ENCODE results near the gene ZNF474.

Gene ZNF474

DNA sequence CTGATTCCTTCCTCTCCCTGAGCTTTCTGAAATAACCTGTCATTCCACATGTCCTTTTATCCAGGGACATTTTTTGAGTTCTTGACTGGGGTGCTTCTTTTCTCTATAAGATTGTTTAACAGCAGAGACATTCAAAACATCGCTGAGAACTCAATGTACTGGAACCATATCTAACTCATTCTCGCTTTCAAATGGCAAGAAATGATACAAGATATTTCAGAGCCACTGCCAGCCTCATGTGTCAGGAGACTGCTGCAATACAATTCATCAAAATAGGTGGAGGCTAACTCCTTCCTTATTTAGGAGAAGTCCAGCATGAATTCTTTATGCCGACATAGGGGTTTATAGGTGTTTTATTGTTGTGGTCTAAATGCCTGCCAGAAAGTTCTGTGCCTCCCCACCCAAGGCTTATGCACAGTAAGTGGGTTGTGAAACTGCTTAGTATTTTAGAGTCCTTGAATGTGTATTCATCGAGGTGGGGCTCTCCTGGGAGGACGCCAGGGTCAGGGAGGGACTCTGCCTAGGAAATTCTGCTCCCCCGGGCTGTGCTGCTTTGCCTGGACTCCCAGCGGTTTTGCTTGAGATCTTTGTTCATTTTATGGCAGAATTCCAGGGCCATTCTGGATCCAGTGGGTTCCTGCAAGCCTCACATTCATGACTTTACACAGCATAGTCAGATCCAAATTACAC lies 53.9 kb downstream of the ZNF474 start:
- no peak for DNase-seq

DNA sequence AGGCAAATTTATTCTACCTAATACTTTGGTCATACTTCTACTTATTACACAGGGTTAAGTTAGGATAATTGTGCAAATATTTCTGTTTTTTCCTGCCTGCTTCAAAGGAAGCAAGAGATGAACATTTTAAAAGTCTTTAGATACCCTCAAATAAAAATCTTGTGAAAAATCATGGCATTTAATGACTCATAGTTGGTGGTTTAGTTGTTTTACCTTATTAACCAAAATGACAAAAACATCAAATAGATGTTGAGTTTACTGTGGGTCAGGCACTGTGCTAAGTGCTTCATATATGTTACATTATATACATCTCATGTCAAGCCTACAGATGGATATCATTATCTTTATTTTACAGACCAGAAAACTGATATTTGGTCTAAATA lies 54.4 kb downstream of the ZNF474 start:
- DNase-seq, result no peak

DNA sequence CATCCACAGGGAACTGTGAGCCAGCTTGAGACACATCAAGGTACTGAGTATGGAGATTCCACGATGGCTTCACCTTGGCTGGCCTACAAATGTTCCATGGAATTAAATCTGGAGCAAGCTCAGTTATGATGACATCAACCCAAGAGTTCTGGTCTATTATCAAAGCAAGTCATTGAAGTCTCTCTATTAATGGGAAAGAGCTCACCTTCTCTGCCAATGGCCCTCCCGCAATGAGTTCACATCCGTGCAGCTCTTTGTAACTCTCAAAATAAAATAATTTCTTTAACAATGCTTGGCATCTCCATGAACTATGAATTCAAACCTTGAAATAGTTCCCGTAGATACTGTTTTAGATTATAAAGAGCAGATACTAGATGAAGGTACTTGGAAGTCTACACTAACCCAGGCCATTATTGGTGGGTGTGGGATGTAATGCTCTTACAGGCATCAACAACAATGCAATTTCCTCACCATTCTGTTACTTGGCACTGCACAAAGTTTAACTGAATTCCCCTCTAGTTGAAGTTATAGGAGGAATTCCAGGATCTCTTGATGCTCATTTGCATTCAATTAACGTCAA lies 55.4 kb downstream of the ZNF474 start:
- no peak for DNase-seq

DNA sequence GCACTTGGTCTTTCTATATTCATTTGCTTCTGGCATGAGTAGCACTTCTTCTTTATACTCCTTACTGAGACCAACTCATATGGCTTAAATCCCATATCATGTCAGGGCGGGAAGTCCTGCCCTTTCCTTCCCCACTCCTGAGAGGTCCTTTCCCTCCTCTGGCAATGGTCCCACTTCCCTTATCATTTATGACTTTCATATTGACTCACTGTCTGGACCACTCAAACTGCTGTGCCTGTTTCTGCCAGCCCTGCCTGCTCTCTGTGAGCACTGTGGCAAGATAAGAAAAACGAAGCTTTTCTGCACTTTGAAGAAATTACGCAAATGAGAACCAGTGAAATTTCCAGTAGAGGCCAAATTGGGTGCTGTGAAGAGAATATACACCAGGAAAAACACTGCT lies 58.1 kb downstream of the ZNF474 start:
- no peak for DNase-seq

DNA sequence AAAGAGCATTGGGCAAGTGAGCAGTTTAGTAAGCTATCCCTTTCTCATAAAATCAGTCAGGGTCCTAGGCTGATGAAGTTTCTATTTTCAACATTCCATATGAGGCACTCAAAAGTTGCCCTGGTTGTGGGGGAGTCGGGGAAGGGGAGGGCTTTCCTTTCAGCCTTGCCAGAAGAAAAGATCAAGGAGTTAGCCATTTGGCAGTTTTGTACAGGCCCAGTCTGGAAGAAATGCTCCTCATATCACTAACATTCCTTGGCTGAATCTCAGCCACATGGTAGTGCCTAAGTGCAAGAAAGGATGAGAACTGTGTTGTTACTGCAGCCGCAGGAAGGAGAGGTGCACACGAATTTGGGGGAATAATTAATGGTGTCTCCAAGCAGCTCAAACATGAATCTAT lies 60.8 kb downstream of the ZNF474 start:
- DNase-seq, result no peak

DNA sequence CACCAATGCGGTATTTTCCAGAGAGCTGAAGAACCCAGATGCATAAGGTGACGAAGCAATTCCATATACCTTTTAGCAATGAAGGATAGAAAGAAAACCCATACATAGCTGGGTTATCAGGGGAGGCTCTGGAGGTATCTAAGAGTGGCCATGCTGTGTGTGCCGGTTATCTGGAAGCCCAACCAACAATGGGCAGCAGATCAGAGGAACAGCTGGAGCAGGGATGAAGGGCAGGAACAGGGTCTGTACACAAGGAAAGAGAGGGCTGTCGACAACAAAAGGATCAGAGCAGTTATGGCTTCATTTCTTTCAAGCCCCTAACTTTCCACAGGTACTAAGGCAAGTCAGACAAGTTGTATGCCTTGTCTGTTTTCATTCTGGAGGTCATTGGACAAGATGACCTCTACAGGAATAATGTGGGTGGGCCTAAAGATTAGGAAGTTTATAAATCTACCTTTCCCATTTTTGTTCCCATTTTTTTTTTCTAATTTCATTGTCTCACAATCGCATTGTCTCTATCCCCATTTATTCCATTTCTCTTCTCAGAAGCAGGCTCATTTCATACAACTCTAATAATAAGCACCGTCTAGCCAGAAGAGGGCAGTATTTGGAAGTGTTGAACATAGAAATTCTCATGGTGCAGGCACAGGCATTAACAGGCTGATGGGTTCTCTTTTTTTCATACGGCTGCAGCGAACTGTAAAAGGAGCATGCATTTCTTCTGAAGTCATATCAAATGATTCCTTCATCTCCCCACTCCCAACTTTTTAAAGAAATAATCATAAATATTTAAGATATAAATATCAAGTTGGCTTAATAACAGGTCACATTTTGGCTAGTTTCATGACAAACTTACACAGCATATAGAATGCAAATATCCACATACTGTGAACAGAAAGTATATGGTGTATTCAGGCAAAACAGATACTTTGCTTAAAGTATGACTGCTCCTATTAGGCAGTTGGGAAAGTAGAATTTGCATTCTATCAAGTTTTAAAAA lies 63.5 kb downstream of the ZNF474 start:
- DNase-seq, result peak; percentile 69 to 74

DNA sequence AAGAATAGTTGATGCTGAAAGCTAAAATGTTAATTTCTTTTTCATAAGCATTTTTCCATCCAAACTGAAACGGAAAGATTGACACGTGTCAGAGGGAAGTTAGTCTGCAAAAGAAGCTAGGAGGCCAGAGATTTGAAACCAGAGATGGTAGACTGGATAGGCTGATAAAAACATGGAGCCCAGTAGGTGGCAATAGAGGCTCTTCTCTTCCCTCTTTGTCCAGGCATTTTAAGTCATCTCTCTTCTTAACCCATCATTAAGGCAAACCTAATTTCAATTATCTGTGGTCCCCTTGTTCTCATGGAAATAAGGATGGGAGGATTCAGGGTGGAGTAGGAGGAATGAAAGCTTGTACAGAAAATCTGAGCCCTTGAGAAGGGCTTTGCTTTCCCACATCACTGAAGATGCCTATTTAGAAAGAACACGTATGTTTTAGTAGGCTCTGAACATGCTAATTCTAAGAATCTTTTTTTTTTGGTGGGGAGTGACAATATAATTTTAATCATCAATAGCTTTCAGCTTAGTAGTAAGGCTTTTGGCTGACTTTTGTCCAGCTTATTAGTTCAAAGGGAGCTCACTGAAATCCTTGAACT lies 66.6 kb downstream of the ZNF474 start:
- peak; percentile 35 to 37 for DNase-seq

DNA sequence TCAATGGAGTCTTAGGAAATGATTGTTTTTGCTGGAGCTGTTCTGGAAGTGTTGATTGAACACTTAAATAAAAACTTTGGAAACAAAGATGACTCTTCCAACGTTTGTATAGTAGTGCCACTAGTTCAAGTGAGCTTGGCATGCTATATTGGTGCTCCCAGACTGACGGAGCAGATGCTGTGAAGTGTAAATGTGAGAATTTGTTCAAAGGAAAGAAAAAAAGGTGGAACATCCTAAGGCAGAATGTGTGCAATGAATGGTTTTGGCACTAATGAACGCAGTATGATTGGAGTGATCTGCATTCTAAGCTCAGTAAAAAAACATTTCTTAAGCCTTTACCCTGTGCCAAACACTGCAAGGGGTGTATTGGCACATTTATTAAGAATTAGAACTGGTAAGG lies 69.8 kb downstream of the ZNF474 start:
- no peak for DNase-seq

DNA sequence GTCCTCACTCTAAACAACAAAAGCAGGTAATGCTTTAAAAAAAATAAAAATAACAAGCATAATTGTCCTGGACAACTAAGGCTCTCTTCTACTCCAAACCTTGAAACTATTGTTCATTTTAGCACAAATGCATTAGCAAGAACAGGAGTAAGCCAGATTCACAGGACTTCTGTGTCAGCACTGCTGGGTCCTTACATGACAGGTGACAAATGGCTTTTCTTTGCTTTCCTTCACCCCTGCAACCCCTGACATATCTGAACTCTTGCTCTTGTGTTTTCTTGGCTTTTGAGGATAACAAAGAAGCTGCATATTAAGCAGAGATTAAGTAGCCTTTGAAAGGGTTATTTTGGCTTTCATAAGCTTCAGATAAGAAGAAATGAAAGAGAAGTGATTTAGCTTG lies 71.1 kb downstream of the ZNF474 start:
- no peak for DNase-seq

DNA sequence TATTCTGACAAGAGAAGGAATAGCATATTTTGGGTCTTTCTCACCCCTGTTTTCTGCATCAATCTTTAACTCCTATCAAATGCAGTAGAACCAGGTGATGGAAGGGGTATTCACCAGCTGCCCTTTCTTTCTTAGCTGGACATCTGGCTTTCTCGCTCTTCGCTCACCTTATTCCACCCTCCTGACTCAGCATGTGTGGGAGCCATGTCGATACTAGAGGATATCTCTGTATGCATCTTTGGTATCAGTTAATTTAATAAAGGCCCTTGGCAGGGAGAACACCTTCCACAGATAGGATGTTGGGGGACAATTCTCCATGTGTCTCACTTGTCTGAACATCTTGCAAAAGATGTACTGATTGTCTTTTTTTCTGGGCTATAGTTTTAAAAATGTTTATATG lies 71.5 kb downstream of the ZNF474 start:
- no peak for DNase-seq

DNA sequence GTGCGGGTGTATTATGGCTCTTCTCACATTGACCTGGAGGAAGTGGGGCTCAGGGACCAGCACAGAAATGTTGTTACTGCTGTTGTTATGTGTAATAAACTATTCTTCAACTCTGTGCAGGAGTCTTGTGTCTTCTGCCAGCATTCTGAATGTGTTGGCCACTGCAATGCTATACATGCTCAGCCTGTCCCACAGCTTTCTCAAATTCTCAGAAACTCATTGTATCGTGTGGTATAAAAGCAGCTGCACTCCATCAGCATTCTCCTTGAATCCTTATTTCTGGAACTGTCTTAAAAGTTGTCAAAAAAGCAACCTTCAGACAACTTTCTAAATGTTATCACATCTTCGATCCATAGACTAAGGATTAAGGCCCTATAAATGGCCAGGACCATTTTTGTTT lies 72.0 kb downstream of the ZNF474 start:
- DNase-seq, result no peak

DNA sequence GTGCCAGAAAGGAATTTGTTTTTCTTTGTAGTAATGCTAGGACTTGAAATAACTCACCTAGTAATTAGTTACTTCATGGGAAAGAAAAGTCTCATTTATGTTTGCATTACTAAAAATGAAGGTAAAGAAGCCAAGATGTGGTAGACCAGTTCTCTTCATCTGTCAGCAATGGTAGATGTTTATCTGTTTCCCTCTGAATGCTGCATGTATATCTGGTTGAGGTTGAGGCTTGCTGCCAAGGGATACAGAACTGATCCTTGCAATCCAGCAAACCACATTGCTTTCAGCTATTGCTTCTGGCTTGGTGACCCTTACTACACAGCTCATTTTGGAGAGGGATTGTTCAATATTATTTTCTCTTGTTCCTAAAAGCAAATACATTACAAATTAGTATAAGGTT lies 73.6 kb downstream of the ZNF474 start:
- no peak for DNase-seq
